K562 (cell line): ENCODE data around the gene RETSAT. TPM values are rescaled to one million over a fixed set of nuclear protein-coding genes. Genes with fewer than 3 reads are reported as not detected.

Experiments used
- HMG20A ChIP-seq: fragments of 450-650 bp; formaldehyde crosslinking; conservative IDR thresholded peaks from 2 replicates; pipeline ENCODE4 v1.4.0; 2020; ENCODE audit warnings: mild to moderate bottlenecking, mixed read lengths
- HOXB6 ChIP-seq: fragments of 250-450 bp; sonication (Bioruptor Pico); IDR thresholded peaks from 2 replicates; pipeline ENCODE4 v1.5.1; 2022; ENCODE audit warnings: mild to moderate bottlenecking, borderline replicate concordance
- ILF3 ChIP-seq: fragments of 450-650 bp; IDR thresholded peaks from 2 replicates; pipeline ENCODE4 v1.6.1; 2018; ENCODE audit warnings: antibody characterized with exemption, mild to moderate bottlenecking, moderate library complexity, borderline replicate concordance
- KAT8 ChIP-seq: fragments of 450-650 bp; IDR thresholded peaks from 2 replicates; pipeline ENCODE4 v1.6.1; 2016; ENCODE audit warnings: low read depth, mild to moderate bottlenecking
- MCM5 ChIP-seq: fragments of 450-650 bp; IDR thresholded peaks from 2 replicates; pipeline ENCODE4 v1.6.1; 2016; ENCODE audit warnings: low read depth
- NR4A1 ChIP-seq, 2 experiments: fragments of 250-450 bp in 1 of 2; fragments of 450-650 bp in 1 of 2; sonication (Bioruptor Pico) in 1 of 2; IDR thresholded peaks; 2 replicates each; pipeline versions ENCODE4 v1.4.0 to v1.6.1; 2016 to 2020; ENCODE audit warnings: mild to moderate bottlenecking in 2 of 2, missing compliant biosample characterization in 1 of 2, missing genetic modification characterization in 1 of 2, moderate library complexity in 1 of 2
- PBX2 ChIP-seq, 2 experiments: IDR thresholded peaks in 1 of 2; conservative IDR thresholded peaks in 1 of 2; 2 replicates each; pipeline ENCODE4 v1.6.1; 2016; ENCODE audit warnings: low read depth in 2 of 2, mild to moderate bottlenecking in 1 of 2, missing compliant biosample characterization in 1 of 2, missing genetic modification characterization in 1 of 2, moderate library complexity in 1 of 2
- SMAD4 ChIP-seq: fragments of 250-450 bp; sonication (Bioruptor Pico); conservative IDR thresholded peaks from 2 replicates; pipeline ENCODE4 v1.8.0; 2021; ENCODE audit warnings: inconsistent platforms, mild to moderate bottlenecking, moderate library complexity
- TAF7 ChIP-seq: fragments of 450-650 bp; IDR thresholded peaks from 2 replicates; pipeline ENCODE4 v1.6.1; 2016; ENCODE audit warnings: missing genetic modification characterization, missing compliant biosample characterization
- ZEB2 ChIP-seq: fragments of 450-650 bp; IDR thresholded peaks from 2 replicates; pipeline ENCODE4 v1.6.1; 2016
- ZSCAN32 ChIP-seq: fragments of 450-650 bp; formaldehyde crosslinking; IDR thresholded peaks from 2 replicates; pipeline ENCODE4 v1.4.0; 2020; ENCODE audit warnings: mild to moderate bottlenecking, moderate library complexity
- polyA plus RNA-seq, 8 experiments: library from polyadenylated mRNA; depleted of rRNA in 4 of 8; stranded (reverse) in 5 of 8; unstranded in 3 of 8; fragments of >200 nt; fragmentation: Nextera tagmentation in 2 of 8; fragmentation: Illumina TruSeq in 1 of 8; extraction: Ambion mirVana in 2 of 8; extraction: Trizol in 1 of 8; gene quantifications; 2 replicates each; pipeline versions ENCODE4 v1.2.1 to v1.2.3, GENCODE V29; 2011 to 2014; ENCODE audit warnings: inconsistent platforms in 1 of 8, missing spikeins in 1 of 8
- total RNA-seq, 7 experiments: library from RNA; depleted of rRNA in 6 of 7; stranded (reverse); fragments of >200 nt in 6 of 7; fragmentation: Illumina TruSeq in 2 of 7; extraction: Trizol in 2 of 7; gene quantifications; 2 replicates each; pipeline versions ENCODE4 v1.2.1 to v1.2.3, GENCODE V29; 2011 to 2021; ENCODE audit warnings: low replicate concordance in 1 of 7

Gene RETSAT
- total and polyA plus RNA-seq, 9 of the 15 experiments (the other 6 are each of a cell fraction or from before 2014, with no cell fraction given) = 1.9 to 21.6 (median 16.5) TPM

GRCh38 chr2:85396531-85397470 is 42.5 kb upstream of the RETSAT start (continued):
- TF ChIP-seq ILF3 = no peak
- TF ChIP-seq HMG20A (CRISPR knock-in tag) = no peak
- TF ChIP-seq PBX2 (CRISPR knock-in tag; IDR thresholded peaks at IDR 0.05; ENCODE audit: low read depth) = no peak
- TF ChIP-seq PBX2 (tag; conservative IDR thresholded peaks at IDR 0.05; ENCODE audit: low read depth) = no peak
- no peak for TF ChIP-seq ZEB2
- no peak for TF ChIP-seq KAT8
- no peak for TF ChIP-seq HOXB6 (CRISPR knock-in tag)
- no peak for TF ChIP-seq NR4A1 (CRISPR knock-in tag; IDR thresholded peaks at IDR 0.05)
- TF ChIP-seq NR4A1 (tag; IDR thresholded peaks at IDR 0.05) = no peak
- no peak for TF ChIP-seq ZSCAN32 (CRISPR knock-in tag)
- TF ChIP-seq SMAD4 = no peak
- TF ChIP-seq TAF7 (tag) = no peak
- TF ChIP-seq MCM5 = no peak
